Stimulated activated CD4-positive, alpha-beta T cell treated with anti-CD3 and anti-CD28 coated beads, Interleukin-12 subunit alpha, Interleukin-12 subunit beta, amount 100 ng/mL, for 24 hours (primary cell): ENCODE data around the gene ANKRD13D.

ENCODE experiments used
- DNase-seq, 2 experiments: peaks; one replicate each; pipeline ENCODE4 v3.0.0-alpha.2; 2020; ENCODE audit warnings: low read depth in 2 of 2

The ANKRD13D gene

DNA sequence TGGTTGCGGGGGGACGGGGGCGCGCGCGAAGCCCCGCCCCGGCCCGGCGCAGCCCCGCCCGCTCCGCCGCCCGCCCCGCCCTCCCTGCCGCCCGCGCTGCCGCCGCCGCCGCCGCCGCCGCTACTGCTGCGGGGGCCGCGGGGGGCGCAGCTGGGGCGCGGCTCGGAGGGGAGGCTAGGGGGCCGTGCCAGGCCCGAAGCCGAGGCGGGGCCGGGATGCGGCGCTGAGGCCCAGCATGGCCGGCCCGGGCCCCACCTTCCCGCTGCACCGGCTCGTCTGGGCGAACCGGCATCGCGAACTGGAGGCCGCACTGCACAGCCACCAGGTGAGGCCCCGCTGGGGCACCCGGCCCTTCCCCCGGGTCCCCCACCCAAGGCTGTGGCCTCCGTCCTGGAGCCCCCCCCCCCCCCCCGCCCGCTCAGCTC is at the start of gene ANKRD13D:
ANKRD13D (plus strand) TSS at position 78 of the 425 bp plus-strand sequence; CDS start at position 236, 158 bp downstream.
- DNase-seq = no peak

DNA sequence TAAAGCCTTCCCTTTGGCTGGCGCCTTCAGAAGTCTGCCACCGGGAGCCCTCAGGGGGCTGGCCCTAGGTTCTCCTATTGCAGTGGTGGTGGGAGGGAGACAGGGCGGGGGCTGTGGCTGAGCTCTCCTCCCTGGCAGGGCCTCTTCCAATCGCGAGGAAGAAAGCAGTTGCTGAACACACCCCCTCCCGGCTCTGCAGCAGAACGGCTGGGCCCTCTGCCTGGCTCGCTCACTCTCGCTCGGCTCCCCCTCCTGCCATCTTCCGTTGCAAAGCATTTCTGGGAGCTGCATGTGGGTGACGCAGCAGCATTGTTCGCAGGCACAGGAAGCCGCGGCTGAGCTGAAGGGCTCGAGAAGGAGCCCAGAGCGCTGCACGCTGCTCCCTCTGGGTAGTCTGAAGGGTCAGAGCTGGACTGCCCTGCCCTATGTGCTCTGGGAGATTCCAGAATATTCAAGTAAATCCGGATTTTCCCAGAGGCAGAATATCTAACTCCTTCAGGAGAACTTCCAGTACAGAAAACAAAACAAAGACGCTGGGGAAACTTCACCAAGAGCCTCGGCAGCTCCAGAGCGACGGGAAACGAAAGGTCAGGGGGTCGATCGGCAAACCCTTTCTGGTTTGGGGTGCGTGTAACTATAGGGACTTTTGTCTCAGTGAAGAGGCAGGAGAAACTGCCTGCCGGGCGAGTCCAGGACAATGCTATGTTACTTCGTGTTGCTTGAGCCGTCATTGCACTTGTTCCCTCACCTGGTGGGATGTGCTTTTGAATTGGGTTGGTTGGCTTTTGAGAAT is 49.1 kb upstream of the ANKRD13D start:
- DNase-seq = peak; percentile 90 to 96

DNA sequence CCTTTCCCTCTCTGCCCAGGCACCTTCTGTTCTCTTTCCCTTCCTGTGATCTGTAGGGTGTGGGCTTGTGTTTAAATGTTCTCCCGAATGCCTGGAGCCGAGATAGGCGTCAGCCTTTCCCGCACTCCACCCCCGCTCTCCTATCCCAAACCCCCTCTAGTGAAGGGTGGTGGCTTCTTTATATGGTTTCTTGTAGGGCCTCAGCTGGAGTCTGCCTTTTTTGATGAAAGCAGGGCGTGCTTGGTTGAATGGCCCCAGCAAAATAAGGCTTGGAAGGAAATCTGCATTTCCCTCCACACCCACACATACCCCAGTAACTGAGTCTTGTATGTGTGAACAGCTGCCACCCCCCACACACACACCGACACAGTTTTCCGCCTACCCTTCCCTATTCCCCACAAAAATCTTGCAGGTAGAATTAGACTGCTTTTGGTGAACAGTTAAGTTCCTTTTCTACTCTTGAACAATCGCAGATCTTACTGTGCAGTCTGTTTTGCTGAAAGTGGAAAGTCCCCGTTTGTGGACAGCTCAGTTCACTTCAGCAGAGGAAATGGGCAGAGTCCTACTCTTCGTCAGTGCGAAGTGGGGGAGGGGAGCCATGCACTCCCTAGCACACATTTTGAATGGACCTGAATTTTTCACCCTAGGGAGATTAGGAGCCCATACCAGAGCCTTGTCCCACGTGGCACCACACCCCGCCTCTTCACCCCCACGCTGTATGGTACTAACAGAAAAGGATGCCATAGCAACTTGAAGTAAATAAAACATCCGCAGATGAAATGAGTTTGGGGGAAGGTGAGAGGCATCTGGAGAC is 48.3 kb upstream of the ANKRD13D start:
- peak; percentile 63 to 82 for DNase-seq

DNA sequence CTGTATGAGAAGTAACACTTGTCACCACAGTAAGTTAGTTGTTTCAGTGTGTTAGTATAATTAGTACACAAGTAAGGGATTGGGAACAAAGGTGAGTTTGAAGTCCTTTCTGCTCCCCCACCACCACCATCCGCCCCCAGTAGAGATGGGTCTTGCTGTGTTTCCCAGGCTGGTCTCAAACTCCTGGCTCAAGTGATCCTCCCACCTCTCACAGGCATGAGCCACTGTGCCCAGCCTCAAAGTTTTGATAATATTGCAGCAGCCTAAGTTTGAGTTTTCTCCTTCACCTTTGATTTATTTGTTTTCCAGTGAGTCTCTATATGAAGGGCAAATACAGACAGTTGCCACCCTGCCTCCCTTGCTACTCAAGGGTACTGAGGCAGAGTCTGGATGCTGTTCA is 46.6 kb upstream of the ANKRD13D start:
- DNase-seq = no peak

GRCh38 chr11:67243051-67243450 is 46.1 kb upstream of the ANKRD13D start:
- no peak for DNase-seq

DNA sequence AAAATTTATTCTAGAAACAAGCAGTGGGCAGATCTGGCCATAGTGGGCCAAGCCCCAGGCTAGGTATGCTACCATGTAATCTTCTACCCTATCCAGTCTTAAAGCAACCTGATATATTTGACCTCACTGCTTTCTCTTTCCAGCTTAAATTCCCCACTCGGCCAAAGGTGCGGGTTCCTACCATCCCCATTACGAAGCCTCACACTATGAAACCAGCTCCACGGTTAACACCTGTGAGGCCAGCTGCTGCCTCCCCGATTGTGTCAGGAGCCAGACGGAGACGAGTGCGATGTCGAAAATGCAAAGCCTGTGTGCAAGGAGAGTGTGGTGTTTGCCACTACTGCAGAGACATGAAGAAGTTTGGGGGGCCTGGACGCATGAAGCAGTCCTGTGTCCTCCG is 44.1 kb upstream of the ANKRD13D start:
- DNase-seq = no peak

GRCh38 chr11:67247946-67248550 is 41.1 kb upstream of the ANKRD13D start:
- DNase-seq = no peak

GRCh38 chr11:67248653-67249052 is 40.5 kb upstream of the ANKRD13D start:
- no peak for DNase-seq

DNA sequence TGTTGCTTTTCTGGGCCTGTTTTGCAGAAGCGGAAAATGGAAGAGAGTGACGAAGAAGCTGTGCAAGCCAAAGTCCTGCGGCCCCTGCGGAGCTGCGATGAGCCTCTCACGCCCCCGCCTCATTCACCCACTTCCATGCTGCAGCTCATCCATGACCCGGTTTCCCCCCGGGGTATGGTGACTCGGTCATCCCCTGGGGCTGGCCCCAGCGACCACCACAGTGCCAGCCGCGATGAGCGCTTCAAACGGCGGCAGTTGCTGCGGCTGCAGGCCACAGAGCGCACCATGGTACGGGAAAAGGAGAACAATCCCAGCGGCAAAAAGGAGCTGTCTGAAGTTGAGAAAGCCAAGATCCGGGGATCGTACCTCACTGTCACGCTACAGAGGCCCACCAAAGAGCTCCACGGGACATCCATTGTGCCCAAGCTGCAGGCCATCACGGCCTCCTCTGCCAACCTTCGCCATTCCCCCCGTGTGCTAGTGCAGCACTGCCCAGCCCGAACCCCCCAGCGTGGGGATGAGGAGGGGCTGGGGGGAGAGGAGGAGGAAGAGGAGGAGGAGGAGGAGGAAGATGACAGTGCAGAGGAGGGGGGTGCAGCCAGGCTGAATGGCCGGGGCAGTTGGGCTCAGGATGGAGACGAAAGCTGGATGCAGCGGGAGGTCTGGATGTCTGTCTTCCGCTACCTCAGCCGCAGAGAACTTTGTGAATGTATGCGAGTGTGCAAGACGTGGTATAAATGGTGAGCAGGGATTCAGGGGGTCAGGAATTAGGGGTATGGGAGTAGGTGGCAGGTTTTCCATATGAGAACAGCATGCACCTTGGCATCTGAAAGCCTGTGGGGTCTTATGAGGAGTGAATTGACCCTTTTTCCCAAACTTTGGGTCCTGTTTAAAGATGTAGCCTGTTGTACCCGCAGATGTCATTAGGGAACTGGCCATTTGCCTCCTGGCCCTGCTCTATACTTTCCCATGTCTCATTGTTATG is 38.8 kb upstream of the ANKRD13D start:
- DNase-seq = no peak

DNA sequence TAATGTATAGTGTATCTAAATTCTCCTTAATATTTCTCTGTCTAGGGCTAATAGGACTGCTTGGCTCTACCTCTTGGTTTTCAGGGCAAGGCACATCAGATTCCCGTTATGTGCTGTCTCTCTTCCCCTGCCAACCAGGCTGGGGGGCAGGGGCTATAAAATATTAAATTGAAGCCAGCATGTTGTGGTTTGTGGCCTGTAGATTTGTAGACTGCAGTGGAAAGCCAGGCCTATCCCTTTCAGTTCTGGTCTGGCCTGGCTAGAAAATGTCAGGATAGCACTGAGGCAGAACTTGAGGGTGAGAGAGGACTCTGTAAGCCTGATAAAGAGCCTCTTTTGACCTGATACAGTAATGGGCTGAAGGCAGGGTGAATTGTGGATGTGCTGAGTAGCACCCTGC is 37.3 kb upstream of the ANKRD13D start:
- no peak for DNase-seq

DNA sequence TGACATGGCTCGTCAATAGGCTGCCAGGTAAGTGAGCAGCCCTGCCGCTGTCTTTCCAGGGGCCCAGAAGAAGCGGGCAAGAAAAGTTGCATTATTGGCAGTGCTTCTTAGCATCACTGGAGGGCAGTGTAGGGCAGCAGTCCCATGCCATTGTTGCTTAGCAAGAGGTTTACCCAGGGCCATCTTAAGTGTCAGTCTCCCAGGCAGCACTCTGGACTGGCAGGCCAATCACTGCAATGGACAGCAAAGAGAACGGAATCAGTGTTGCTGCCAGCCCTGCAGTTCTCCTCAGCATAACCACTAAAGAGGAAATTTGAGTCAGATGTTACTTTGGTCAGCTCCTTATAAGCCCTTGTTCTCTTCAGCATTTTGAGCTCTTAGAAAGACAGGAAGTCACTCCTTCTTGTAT is 36.3 kb upstream of the ANKRD13D start:
- DNase-seq = no peak

- DNase-seq = no peak
Measured at GRCh38 chr11:67253872-67254624, 35.1 kb upstream of the ANKRD13D start.

DNA sequence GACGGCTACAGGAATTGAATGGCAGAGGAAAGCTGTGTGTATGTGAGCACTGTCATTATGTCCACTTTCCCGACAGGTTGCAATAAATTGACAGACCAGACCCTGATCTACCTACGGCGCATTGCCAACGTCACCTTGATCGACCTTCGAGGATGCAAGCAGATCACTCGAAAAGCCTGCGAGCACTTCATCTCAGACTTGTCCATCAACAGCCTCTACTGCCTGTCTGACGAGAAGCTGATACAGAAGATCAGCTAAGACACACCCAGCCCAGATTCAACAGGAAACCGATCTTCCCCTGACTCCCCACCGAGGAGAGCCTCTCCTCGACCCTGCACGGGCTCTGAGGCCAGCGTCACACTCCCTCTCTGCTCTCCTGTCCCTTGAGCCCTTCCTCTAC is 34.3 kb upstream of the ANKRD13D start:
- DNase-seq = no peak

- DNase-seq = no peak
Measured at GRCh38 chr11:67255353-67255752, 33.8 kb upstream of the ANKRD13D start.

- DNase-seq = no peak
Measured at GRCh38 chr11:67255864-67256263, 33.2 kb upstream of the ANKRD13D start.

DNA sequence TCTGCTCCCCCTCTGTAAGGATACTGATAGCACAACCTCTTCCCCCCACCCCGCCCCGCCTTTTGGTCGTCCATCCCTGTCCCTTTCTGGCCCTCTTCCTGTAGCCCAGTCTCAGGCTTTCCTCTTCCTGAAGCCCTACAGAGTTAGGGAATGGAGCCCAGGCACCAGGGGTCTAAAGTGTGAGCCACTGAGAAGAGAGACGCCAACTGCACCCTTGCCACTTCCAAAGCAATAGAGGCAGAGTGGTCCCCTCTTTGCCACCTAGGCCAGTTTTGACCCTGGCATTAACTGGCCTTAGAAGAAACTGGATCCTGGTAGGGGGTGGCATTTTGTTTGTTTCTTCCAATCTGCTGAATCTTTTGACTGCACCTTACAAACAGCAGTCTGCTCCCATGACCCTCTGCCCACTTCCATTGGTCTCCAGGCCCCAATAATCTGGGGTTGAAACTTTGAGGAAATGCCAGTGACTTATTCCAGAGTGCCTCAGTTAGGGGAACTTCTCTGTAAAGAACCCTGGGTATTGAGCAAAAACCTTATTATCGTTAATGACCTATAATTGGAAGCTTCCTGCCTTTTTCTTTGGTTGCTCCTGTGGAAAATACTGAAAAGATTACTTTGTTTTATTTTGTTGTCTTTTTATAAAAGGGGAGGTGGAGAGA is 32.5 kb upstream of the ANKRD13D start:
- DNase-seq = no peak

DNA sequence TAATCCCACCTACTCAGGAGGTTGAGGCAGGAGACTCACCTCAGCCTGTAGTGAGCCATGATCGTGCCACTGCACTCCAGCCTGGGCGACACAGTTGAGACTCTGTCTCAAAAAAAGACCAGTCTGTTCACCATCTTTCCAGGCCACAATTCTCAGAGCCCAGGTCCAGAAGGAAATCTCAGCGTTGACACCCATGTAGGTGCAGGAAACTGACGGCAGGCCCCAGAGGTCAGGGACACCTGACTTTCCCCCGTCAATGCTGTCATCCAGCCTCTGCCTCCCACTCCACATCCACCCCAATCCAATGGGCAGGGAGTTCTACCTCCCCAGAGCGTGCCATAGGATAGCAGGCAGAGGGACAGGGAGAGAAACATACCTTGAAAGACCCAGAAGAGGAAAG is 28.7 kb upstream of the ANKRD13D start:
- no peak for DNase-seq

- DNase-seq = peak in 1 of 2 experiments; percentile 66
Measured at GRCh38 chr11:67260885-67261639, 28.0 kb upstream of the ANKRD13D start.

DNA sequence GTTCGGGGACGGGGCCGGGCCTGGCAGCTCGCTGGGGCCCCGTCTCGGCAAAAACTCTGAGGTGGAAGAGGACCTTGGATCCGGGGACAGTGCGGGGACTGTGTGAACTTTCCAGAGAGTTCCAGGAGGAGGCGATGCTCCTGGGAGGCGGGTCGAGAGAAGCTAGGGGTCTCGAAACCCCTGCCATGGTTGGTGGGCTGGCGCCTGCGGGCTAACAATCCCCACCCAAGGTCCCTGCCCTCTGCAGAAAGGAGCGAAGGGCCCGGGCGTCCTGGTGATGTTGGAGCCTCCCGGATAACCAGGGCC is 27.5 kb upstream of the ANKRD13D start:
- no peak for DNase-seq
